CD14-positive monocyte (primary cell): Measurements from ENCODE around the gene MCF2L. TPM values are rescaled to one million over a fixed set of nuclear protein-coding genes. Genes with fewer than 3 reads are reported as not detected.

Source experiments
- DNase-seq, 3 donors: peaks; one replicate each; pipeline ENCODE4 v3.0.0-alpha.2; 2011 to 2022
- H2AFZ ChIP-seq: 2 replicates; pipeline ENCODE4 v1.6.0; 2012; ENCODE audit warnings: mild to moderate bottlenecking, low read depth, low read length, inconsistent platforms; ENCODE audit not compliant: insufficient read depth, poor library complexity, severe bottlenecking
- H3K27ac ChIP-seq, 2 donors: 1 replicate in 1 of 2; 2 replicates in 1 of 2; pipeline ENCODE4 v1.5.1; 2012 to 2013; ENCODE audit warnings: low read length in 2 of 2, control low read depth in 1 of 2, inconsistent platforms in 1 of 2, low read depth in 1 of 2, mild to moderate bottlenecking in 1 of 2
- H3K27me3 ChIP-seq, 2 donors: one replicate each; pipeline versions ENCODE4 v1.6.0 to v1.6.1; 2011 to 2013; ENCODE audit warnings: low read length in 2 of 2; ENCODE audit not compliant: control insufficient read depth in 2 of 2, insufficient read depth in 2 of 2
- H3K36me3 ChIP-seq, 2 donors: replicated peaks in 1 of 2; 1 replicate in 1 of 2; 2 replicates in 1 of 2; pipeline versions ENCODE4 v1.5.1 to v1.6.1; 2012 to 2013; ENCODE audit warnings: low read length in 2 of 2, control low read depth in 1 of 2, inconsistent platforms in 1 of 2, mild to moderate bottlenecking in 1 of 2; ENCODE audit not compliant: insufficient read depth in 2 of 2, control insufficient read depth in 1 of 2
- H3K4me1 ChIP-seq, 2 donors: 1 replicate in 1 of 2; 2 replicates in 1 of 2; pipeline versions ENCODE4 v1.5.1 to v1.6.1; 2012 to 2013; ENCODE audit warnings: low read length in 2 of 2, control low read depth in 1 of 2, inconsistent platforms in 1 of 2, mild to moderate bottlenecking in 1 of 2, moderate library complexity in 1 of 2; ENCODE audit not compliant: insufficient read depth in 2 of 2, control insufficient read depth in 1 of 2
- H3K4me2 ChIP-seq: replicated peaks from 2 replicates; pipeline ENCODE3; 2012; ENCODE audit warnings: low read length, moderate library complexity, mild to moderate bottlenecking; ENCODE audit not compliant: poor library complexity, severe bottlenecking; ENCODE audit errors: extremely low read depth
- H3K4me3 ChIP-seq, 3 experiments: fragments of 200-600 bp in 1 of 3; sonication (generic) in 1 of 3; replicated peaks in 1 of 3; 1 replicate in 2 of 3; 2 replicates in 1 of 3; pipeline ENCODE4 v1.5.1; 2011 to 2013; ENCODE audit warnings: low read length in 3 of 3, mild to moderate bottlenecking in 3 of 3, control low read depth in 2 of 3, low read depth in 2 of 3, inconsistent platforms in 1 of 3, moderate library complexity in 1 of 3
- H3K79me2 ChIP-seq: 2 replicates; pipeline ENCODE4 v1.6.0; 2012; ENCODE audit warnings: mild to moderate bottlenecking, control low read depth, inconsistent platforms, low read length, moderate library complexity; ENCODE audit not compliant: insufficient read depth
- H3K9ac ChIP-seq: 2 replicates; pipeline ENCODE4 v1.6.0; 2017; ENCODE audit warnings: low read length, mild to moderate bottlenecking; ENCODE audit not compliant: insufficient read depth, poor library complexity, severe bottlenecking
- H3K9me3 ChIP-seq, 2 donors: replicated peaks in 1 of 2; 1 replicate in 1 of 2; 2 replicates in 1 of 2; pipeline versions ENCODE4 v1.5.1 to v1.6.1; 2012 to 2013; ENCODE audit warnings: low read length in 2 of 2, control low read depth in 1 of 2; ENCODE audit not compliant: control insufficient read depth in 1 of 2, insufficient read depth in 1 of 2
- H4K20me1 ChIP-seq: 2 replicates; pipeline ENCODE4 v1.6.0; 2012; ENCODE audit warnings: mild to moderate bottlenecking, low read length, control low read depth, moderate library complexity; ENCODE audit not compliant: insufficient read depth
- H3K27ac Mint-ChIP-seq, 7 donors: one replicate each; pipeline ENCODE4 v1.8.0; 2020; ENCODE audit warnings: mild to moderate bottlenecking in 7 of 7, mixed read lengths in 7 of 7, moderate library complexity in 6 of 7, inconsistent platforms in 2 of 7
- H3K27me3 Mint-ChIP-seq, 3 donors: one replicate each; pipeline ENCODE4 v1.8.0; 2021 to 2022; ENCODE audit warnings: low read depth in 3 of 3, mild to moderate bottlenecking in 3 of 3, mixed read lengths in 3 of 3, moderate library complexity in 3 of 3, inconsistent platforms in 1 of 3
- H3K36me3 Mint-ChIP-seq, 2 donors: one replicate each; pipeline ENCODE4 v1.8.0; 2020; ENCODE audit warnings: mixed read lengths in 2 of 2, inconsistent platforms in 1 of 2, mild to moderate bottlenecking in 1 of 2
- H3K4me1 Mint-ChIP-seq: one replicate; pipeline ENCODE4 v1.8.0; 2020; ENCODE audit warnings: mild to moderate bottlenecking, mixed read lengths
- H3K4me3 Mint-ChIP-seq, 2 donors: one replicate each; pipeline ENCODE4 v1.8.0; 2020; ENCODE audit warnings: mild to moderate bottlenecking in 2 of 2, mixed read lengths in 2 of 2, moderate library complexity in 1 of 2
- H3K9me3 Mint-ChIP-seq, 7 donors: one replicate each; pipeline ENCODE4 v1.8.0; 2020 to 2022; ENCODE audit warnings: mixed read lengths in 7 of 7, mild to moderate bottlenecking in 6 of 7, moderate library complexity in 6 of 7, inconsistent platforms in 2 of 7
- WGBS: methylation state at CpG from one replicate; pipeline ENCODE4 v1.1.5; 2013; ENCODE audit warnings: missing lambda C conversion rate; ENCODE audit not compliant: insufficient coverage; 5-methylcytosine and 5-hydroxymethylcytosine counted together
- intact Hi-C, 2 donors: fragments of 100-400 bp; cut with micrococcal nuclease; formaldehyde crosslinking; loops; one replicate each; pipeline versions ENCODE4 v1.15.0 to v1.15.1; 2023
- polyA plus RNA-seq, 3 donors: library from polyadenylated mRNA; depleted of rRNA in 1 of 3; unstranded in 2 of 3; stranded (reverse) in 1 of 3; fragments of 300-500 nt in 2 of 3; fragments of >200 nt in 1 of 3; fragmentation: Illumina TruSeq in 2 of 3; gene quantifications; 1 replicate in 2 of 3; 2 replicates in 1 of 3; pipeline ENCODE4 v1.2.3, GENCODE V29; 2012 to 2021
- TF ChIP-seq, protein P1 (sequence below): fragments of 200-600 bp; IDR thresholded peaks from one replicate; pipeline ENCODE4 v1.8.0; 2022; ENCODE audit warnings: antibody characterized with exemption, mild to moderate bottlenecking

MCF2L gene
- polyA plus RNA-seq, 3 donors, result not detected

DNA sequence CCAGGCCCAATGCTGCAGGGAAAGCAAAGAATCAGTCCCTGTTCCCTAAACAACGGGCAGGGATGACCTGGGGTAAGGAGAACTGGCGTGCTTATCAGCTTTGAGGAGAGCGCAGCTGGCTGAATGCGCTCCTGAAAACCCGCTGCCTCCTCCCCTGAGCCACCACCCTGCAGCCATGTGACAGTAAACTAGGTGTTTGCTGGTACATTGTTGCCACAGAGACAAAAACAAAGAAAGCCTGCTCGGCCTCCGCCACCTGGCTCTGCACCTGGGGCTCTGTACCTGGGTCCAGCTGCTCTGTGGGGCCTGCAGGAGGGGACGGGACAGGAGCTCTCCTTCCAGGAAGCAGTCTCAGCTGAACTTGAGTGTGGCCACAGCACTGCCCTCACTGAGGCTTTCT lies 21.8 kb downstream of the MCF2L start:
- TF ChIP-seq, protein P1, sequence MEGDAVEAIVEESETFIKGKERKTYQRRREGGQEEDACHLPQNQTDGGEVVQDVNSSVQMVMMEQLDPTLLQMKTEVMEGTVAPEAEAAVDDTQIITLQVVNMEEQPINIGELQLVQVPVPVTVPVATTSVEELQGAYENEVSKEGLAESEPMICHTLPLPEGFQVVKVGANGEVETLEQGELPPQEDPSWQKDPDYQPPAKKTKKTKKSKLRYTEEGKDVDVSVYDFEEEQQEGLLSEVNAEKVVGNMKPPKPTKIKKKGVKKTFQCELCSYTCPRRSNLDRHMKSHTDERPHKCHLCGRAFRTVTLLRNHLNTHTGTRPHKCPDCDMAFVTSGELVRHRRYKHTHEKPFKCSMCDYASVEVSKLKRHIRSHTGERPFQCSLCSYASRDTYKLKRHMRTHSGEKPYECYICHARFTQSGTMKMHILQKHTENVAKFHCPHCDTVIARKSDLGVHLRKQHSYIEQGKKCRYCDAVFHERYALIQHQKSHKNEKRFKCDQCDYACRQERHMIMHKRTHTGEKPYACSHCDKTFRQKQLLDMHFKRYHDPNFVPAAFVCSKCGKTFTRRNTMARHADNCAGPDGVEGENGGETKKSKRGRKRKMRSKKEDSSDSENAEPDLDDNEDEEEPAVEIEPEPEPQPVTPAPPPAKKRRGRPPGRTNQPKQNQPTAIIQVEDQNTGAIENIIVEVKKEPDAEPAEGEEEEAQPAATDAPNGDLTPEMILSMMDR, result no peak
- DNase-seq, result no peak
- WGBS, result 78% methylated on average over 8 of the region's 8 CpGs
- Histone ChIP-seq H3K27ac (no peak overlapping the region), H3K36me3 (no peaks in the 10 kb centered on the region), H3K4me2 (no peak overlapping the region), H3K4me1 (no peaks in the 10 kb centered on the region), H3K9ac (no peak overlapping the region), H3K9me3 (peaks cover 0 to 21% of the 10 kb centered on the region in 2 donors), H3K79me2 (no peaks in the 10 kb centered on the region), H3K4me3 (no peak overlapping the region), H2AFZ (no peak overlapping the region), H4K20me1 (no peaks in the 10 kb centered on the region), H3K27me3 (no peaks in the 10 kb centered on the region)
- Mint-ChIP-seq H3K27ac (no peak overlapping the region), H3K4me1 (peaks cover 2% of the 10 kb centered on the region), H3K36me3 (no peaks in the 10 kb centered on the region), H3K4me3 (no peak overlapping the region), H3K27me3 (peaks cover 6 to 9% (median 6%) of the 10 kb centered on the region in 3 donors), H3K9me3 (peaks cover 3 to 19% (median 11%) of the 10 kb centered on the region in 7 donors)
- intact Hi-C loops, result no loop called here

DNA sequence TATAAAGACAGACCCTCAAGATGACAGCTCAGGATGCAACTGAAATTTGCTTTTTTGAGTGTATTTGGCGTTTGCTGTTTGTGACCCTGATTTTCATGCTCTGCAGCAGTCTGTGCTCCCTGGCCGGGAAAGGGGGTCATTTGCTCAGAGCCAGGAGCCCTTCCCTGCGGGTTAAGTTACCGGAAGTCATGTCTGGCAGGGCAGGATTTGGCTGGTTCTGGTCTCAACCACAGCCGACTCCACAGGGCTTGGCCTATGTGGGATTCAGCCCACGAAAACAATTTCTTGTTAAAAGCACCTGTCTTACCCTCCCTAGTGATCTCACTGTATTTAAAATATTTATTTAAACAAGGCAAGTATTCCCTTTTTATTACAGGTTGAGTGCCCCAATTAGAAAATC lies 22.6 kb downstream of the MCF2L start:
- Histone ChIP-seq H3K27me3 (no peaks in the 10 kb centered on the region), H3K9ac (no peak overlapping the region), H3K4me1 (no peaks in the 10 kb centered on the region), H3K4me3 (no peak overlapping the region), H3K9me3 (peaks cover 0 to 21% of the 10 kb centered on the region in 2 donors), H3K27ac (no peak overlapping the region), H4K20me1 (no peaks in the 10 kb centered on the region), H3K79me2 (no peaks in the 10 kb centered on the region), H2AFZ (no peak overlapping the region), H3K4me2 (no peak overlapping the region), H3K36me3 (no peaks in the 10 kb centered on the region)
- peaks cover 6 to 9% (median 6%) of the 10 kb centered on the region in 3 donors for H3K27me3 Mint-ChIP-seq
- H3K4me3 Mint-ChIP-seq, result no peak overlapping the region
- H3K4me1 Mint-ChIP-seq, result peaks cover 2% of the 10 kb centered on the region
- peaks cover 3 to 19% (median 11%) of the 10 kb centered on the region in 7 donors for H3K9me3 Mint-ChIP-seq
- no peaks in the 10 kb centered on the region for H3K36me3 Mint-ChIP-seq
- H3K27ac Mint-ChIP-seq, result no peak overlapping the region
- intact Hi-C loops, result no loop called here
- no peak for DNase-seq
- TF ChIP-seq, protein P1, result no peak
- WGBS, result 44% methylated on average over 4 of the region's 6 CpGs
